ENCODE results near the gene LGSN. TPM values are rescaled to one million over a fixed set of nuclear protein-coding genes. Genes with fewer than 3 reads are reported as not detected.

The LGSN gene
- total RNA-seq, 1 donor from 2014 or later, result 0.25 TPM

- Histone ChIP-seq H2AFZ (ENCODE audit: low read depth, low read length) (no peak overlapping the region), H4K20me1 (ENCODE audit: insufficient read depth, low read length) (no peaks in the 10 kb centered on the region), H3K9ac (ENCODE audit: low read length) (no peak overlapping the region), H3K27me3 (ENCODE audit: insufficient read depth, low read length) (no peaks in the 10 kb centered on the region), H3K9me3 (ENCODE audit: insufficient read depth, low read depth, low read length) (no peaks in the 10 kb centered on the region), H3K4me2 (ENCODE audit: low read length) (no peak overlapping the region), H3K79me2 (ENCODE audit: insufficient read depth, low read length) (no peaks in the 10 kb centered on the region), H3K27ac (ENCODE audit: low read depth, low read length) (no peak overlapping the region), H3K36me3 (ENCODE audit: insufficient read depth, low read length) (no peaks in the 10 kb centered on the region), H3K4me3 (ENCODE audit: insufficient read depth, low read depth, low read length) (no peak overlapping the region), H3K4me1 (ENCODE audit: insufficient read depth, low read length) (no peaks in the 10 kb centered on the region)
- Mint-ChIP-seq H3K4me1 (ENCODE audit: low read depth, unreplicated experiment) (peaks cover 9% of the 10 kb centered on the region), H3K4me3 (ENCODE audit: unreplicated experiment) (no peak overlapping the region), H3K36me3 (ENCODE audit: low read depth, unreplicated experiment) (no peaks in the 10 kb centered on the region), H3K27me3 (ENCODE audit: low read depth, unreplicated experiment) (no peaks in the 10 kb centered on the region), H3K9me3 (ENCODE audit: unreplicated experiment) (no peaks in the 10 kb centered on the region), H3K27ac (ENCODE audit: unreplicated experiment) (no peak overlapping the region)
- TF ChIP-seq EZH2 (IDR thresholded peaks at IDR 0.05; ENCODE audit: insufficient read depth, low read length), result no peak
- no peak for TF ChIP-seq CTCF (IDR thresholded peaks at IDR 0.05; ENCODE audit: insufficient read depth, low read depth, low read length)
- FAIRE-seq (no peak), DNase-seq (ENCODE audit: low read depth) (no peak)
Observed at GRCh38 chr6:63267828-63268227, 52.0 kb downstream of the LGSN start.

- peaks cover 10% of the 10 kb centered on the region for H3K4me1 Mint-ChIP-seq (ENCODE audit: low read depth, unreplicated experiment)
- DNase-seq (ENCODE audit: low read depth) (no peak), FAIRE-seq (no peak)
- Histone ChIP-seq H3K36me3 (ENCODE audit: insufficient read depth, low read length) (no peaks in the 10 kb centered on the region), H4K20me1 (ENCODE audit: insufficient read depth, low read length) (no peaks in the 10 kb centered on the region), H3K27me3 (ENCODE audit: insufficient read depth, low read length) (no peaks in the 10 kb centered on the region), H3K27ac (ENCODE audit: low read depth, low read length) (no peak overlapping the region), H3K4me3 (ENCODE audit: insufficient read depth, low read depth, low read length) (no peak overlapping the region), H3K9me3 (ENCODE audit: insufficient read depth, low read depth, low read length) (no peaks in the 10 kb centered on the region), H3K4me1 (ENCODE audit: insufficient read depth, low read length) (no peaks in the 10 kb centered on the region), H2AFZ (ENCODE audit: low read depth, low read length) (no peak overlapping the region), H3K9ac (ENCODE audit: low read length) (no peak overlapping the region), H3K4me2 (ENCODE audit: low read length) (no peak overlapping the region), H3K79me2 (ENCODE audit: insufficient read depth, low read length) (no peaks in the 10 kb centered on the region)
- no peak overlapping the region for H3K27ac Mint-ChIP-seq (ENCODE audit: unreplicated experiment)
- TF ChIP-seq EZH2 (IDR thresholded peaks at IDR 0.05; ENCODE audit: insufficient read depth, low read length), result no peak
- TF ChIP-seq CTCF (IDR thresholded peaks at IDR 0.05; ENCODE audit: insufficient read depth, low read depth, low read length), result no peak
- H3K36me3 Mint-ChIP-seq (ENCODE audit: low read depth, unreplicated experiment), result no peaks in the 10 kb centered on the region
- no peak overlapping the region for H3K4me3 Mint-ChIP-seq (ENCODE audit: unreplicated experiment)
- no peaks in the 10 kb centered on the region for H3K9me3 Mint-ChIP-seq (ENCODE audit: unreplicated experiment)
- no peaks in the 10 kb centered on the region for H3K27me3 Mint-ChIP-seq (ENCODE audit: low read depth, unreplicated experiment)
Observed at GRCh38 chr6:63267046-63267445, 52.7 kb downstream of the LGSN start.

- H4K20me1 ChIP-seq (ENCODE audit: insufficient read depth, low read length), result no peaks in the 10 kb centered on the region
- no peaks in the 10 kb centered on the region for H3K9me3 ChIP-seq (ENCODE audit: insufficient read depth, low read depth, low read length)
- H2AFZ ChIP-seq (ENCODE audit: low read depth, low read length), result no peak overlapping the region
- H3K36me3 Mint-ChIP-seq (ENCODE audit: low read depth, unreplicated experiment), result no peaks in the 10 kb centered on the region
- H3K79me2 ChIP-seq (ENCODE audit: insufficient read depth, low read length), result no peaks in the 10 kb centered on the region
- H3K4me1 Mint-ChIP-seq (ENCODE audit: low read depth, unreplicated experiment), result peaks cover 11% of the 10 kb centered on the region
- FAIRE-seq (no peak), DNase-seq (ENCODE audit: low read depth) (no peak)
- H3K4me1 ChIP-seq (ENCODE audit: insufficient read depth, low read length), result no peaks in the 10 kb centered on the region
- H3K27ac ChIP-seq (ENCODE audit: low read depth, low read length), result no peak overlapping the region
- no peak overlapping the region for H3K27ac Mint-ChIP-seq (ENCODE audit: unreplicated experiment)
- H3K27me3 Mint-ChIP-seq (ENCODE audit: low read depth, unreplicated experiment), result no peaks in the 10 kb centered on the region
- no peak overlapping the region for H3K9ac ChIP-seq (ENCODE audit: low read length)
- no peaks in the 10 kb centered on the region for H3K27me3 ChIP-seq (ENCODE audit: insufficient read depth, low read length)
- no peaks in the 10 kb centered on the region for H3K9me3 Mint-ChIP-seq (ENCODE audit: unreplicated experiment)
- no peak overlapping the region for H3K4me3 Mint-ChIP-seq (ENCODE audit: unreplicated experiment)
- no peaks in the 10 kb centered on the region for H3K36me3 ChIP-seq (ENCODE audit: insufficient read depth, low read length)
- no peak overlapping the region for H3K4me2 ChIP-seq (ENCODE audit: low read length)
- no peak for TF ChIP-seq CTCF (IDR thresholded peaks at IDR 0.05; ENCODE audit: insufficient read depth, low read depth, low read length)
- no peak for TF ChIP-seq EZH2 (IDR thresholded peaks at IDR 0.05; ENCODE audit: insufficient read depth, low read length)
- no peak overlapping the region for H3K4me3 ChIP-seq (ENCODE audit: insufficient read depth, low read depth, low read length)
Observed at GRCh38 chr6:63263444-63263843, 56.3 kb downstream of the LGSN start.

Data from astrocyte (in vitro differentiated cells and primary cell).